IPS DF 4.7 (cell line): ENCODE data around the gene CPZ.

Experiments
- DNase-seq: peaks from one replicate; pipeline ENCODE4 v3.0.0-alpha.2; 2013; ENCODE audit warnings: low spot score; ENCODE audit errors: extremely low read depth

CPZ gene

DNA sequence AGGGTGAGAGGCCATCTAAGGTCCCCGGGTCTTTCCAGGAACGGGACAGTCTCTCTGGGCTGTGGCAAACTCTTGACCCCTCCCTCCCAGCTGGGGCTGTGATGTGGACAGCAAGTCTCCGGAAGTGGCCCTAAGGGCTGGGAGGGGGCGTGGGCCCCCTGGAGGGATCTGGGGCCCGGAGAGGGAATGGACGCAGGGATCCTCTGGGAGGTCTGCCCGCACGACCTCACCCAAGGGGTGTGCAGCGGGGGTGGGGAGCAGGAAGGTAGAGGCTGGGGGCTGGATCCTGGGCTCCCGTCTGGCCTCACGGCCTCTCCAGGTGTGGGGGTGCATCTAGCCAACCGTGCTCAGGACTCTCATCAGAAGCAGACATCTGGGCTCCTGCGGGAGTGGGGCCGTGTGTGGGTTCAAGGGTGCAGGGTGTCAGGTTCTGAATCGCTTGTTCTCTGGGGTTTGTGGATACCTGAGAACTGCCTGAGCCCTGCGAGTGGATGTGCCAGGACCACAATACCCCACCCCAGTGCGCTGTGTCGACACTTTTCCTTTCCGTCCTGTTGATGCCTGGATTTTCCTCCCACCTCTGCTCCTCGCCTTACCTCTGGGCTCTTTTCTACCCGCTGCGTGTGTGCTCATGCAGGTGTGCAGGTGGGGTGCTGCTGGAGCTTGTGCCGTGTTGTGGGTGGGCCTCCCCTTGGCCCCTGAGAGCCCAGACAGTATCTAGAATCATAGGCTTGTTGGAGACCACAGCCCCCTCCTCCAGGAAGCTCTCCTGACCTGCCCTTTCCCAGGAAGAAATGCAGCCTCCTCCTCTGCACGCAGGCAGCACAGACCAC lies 915 bp downstream of the CPZ start:
- no peak for DNase-seq

DNA sequence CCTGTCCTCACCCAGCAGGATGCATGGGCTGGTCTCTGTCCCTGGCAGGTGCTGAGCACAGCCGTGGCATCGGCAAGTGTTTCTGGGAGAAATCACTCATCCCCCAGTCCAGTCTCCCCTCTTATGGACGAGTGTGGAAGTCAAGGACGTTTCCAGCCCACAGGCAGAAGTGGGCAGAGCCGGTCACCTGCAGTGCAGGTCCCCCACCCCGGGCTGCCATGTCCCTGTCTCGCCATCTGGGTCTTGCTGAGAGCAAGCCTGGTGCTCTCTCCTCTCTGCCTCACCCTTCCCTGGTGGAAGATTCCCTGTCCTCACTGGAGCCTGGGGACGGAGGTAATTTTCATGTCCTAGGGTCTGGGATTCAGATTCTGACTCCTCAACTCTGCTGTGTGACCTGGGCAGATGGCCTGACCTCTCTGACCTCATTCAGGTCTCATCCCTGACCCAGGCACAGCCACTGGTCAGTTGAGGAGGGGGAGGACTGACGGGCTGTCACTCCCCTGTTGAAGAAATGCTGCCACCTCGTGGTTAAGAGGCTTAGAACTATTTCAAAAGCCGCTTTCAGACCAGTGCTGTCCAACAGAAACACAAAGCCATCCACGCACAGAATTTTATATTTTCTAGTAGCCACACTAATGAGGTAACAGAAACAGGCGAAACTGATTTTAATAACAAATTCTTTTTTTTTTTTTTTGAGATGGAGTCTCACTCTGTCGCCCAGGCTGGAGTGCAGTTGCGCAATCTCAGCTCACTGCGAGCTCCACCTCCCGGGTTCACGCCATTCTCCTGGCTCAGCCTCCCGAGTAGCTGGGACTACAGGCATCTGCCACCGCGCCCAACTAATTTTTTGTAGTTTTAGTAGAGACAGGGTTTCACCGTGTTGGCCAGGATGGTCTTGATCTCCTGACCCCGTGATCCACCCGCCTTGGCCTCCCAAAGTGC lies 1.8 kb downstream of the CPZ start:
- peak; percentile 60 for DNase-seq

DNA sequence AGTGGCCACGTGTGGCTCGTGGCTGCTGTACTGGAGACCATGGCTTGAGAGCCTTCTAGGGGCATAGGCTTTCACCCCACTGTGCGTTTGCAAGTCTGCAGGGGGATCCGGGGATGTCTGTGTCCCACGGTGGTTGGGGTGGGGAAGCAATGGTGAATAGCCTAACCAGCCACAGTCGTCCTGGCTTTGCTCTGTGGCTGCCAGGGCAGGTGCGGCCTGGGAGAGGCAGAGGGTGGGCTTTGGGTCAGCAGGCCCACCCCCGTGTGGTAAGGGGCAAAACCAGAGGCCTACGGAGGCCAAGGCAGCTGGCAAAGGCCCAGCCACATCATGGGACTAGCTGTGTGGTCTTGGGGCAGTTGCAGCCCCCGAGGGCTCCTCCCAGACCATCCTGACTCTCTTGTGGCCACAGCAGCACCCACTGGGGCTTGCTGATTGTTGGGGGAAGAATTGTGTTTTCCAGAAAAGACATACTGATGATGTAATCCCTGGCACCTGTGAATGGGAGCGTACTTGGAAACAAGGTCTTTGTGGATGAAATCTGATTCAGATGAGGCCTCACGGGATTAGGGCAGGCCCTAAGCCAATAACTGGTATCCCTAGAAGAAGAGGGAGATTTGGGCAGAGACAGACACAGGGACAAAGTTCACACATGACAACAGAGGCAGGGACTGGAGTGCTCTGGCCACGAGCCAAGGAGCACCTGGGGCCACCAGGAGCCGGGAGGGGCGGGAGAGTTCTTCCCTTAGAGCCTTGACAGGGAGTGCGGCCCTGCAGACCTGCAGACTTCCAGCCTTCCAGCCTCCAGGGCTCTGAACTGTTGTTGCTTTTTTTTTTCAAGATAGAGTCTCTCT lies 2.9 kb downstream of the CPZ start:
- DNase-seq = no peak

DNA sequence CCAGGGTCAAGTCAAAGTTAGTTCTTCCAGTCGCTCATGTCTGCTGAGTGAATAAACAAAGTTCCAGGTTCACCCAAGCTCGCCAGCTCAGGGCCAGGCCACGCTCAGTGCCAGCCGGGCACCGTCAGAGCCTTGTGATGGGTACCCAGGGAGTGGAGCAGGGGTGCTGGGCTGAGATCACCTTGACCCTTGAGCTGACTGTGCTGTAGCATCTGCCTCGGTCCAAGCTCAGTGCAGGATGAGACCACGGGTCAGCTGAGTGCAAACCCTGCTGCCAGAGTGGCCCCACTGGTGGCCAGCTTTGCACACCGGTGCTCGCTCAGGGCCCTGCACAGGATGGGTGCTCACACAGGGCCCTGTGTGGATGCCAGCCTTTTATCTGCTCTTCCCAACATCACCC lies 4.3 kb downstream of the CPZ start:
- no peak for DNase-seq

DNA sequence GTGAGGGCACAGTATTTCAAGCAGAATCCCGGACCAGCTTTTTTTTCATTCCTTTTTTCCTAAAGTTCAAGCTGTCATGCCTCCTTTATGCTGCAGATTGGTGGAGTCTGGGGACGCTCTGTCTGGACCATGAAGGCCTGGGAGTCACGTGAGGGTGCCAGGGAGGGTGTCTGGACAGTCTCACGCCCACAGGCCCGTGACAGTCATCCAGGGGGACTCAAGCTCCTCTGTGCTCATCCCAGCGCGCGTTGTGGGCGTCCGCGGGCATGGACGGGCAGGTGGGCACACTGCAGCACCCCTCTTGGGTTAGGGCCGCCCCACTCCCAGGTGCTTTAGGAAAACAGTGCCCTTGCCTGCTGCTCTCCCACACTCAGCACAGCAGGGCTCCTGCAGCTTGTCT lies 4.8 kb downstream of the CPZ start:
- DNase-seq = no peak

DNA sequence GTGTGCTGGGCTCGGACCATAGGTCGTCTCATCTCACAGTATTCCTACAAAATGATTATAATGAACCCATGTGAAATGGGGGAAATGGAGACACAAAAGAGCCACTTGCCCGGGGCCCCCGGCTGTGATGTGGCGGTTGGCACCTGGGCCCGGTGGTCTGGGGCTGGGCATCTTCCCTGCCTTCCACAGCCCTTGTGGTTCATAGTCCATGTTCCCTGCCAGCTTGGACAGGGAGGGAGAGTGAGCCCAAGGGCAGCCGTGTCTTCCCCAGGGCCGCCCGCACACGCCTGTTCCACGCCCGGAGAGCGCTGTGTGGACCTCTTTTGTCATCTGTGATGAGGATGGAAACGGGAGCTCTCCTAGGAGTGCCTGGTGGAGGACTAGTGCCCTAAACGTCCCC lies 5.2 kb downstream of the CPZ start:
- no peak for DNase-seq

DNA sequence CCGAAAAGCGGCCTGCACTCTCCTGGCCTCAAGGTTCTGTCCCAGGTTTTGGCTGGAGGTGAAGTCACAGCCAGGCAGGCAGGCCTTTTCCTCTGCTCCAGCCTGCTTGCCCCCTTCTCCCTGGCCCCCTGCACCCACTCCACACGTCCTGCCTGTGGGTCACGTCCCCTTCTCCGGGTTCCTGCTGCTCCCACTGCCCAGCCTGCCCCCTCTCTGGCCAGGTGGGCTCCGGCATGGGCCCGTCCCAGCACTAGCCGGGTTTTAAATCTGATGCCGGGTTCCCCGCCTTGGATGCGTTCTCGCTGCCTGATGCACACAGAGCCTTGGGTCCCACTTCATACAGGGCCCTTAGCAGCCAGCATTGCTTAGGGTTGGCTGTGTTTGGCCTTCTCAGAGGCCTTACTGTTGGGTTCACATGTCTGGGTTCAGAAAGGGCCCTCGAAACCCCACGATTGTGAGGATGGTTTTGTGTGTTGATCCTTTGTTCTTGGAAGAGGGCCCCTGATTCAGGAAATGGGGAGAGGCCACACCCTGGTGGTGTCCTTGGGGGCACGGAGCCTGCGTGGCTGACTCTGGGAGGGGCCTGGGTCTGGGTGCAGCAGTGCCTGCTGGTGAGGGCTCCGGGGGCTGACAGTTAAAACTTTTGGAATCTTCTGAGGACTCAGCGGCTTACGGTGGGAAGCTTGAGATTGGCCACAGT lies 6.0 kb downstream of the CPZ start:
- DNase-seq = no peak

DNA sequence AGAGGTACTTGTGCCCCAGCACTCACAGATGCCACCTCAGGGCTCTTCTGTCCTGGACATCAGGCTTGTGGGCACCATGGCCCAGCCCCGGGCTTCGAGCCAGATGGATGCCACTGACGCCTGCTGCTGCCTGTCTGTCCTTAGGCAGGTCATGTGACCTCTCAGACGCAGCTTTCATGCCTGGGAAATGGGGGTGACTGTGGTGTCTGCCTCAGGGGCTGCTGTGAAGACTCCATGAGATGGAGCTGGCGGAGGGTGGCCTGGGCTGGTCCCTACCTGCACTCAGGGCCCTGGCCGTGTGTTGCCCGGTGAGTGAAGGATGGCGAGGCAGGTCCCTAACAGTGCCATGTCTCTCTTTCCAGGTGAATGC lies 6.5 kb downstream of the CPZ start:
- DNase-seq = no peak

DNA sequence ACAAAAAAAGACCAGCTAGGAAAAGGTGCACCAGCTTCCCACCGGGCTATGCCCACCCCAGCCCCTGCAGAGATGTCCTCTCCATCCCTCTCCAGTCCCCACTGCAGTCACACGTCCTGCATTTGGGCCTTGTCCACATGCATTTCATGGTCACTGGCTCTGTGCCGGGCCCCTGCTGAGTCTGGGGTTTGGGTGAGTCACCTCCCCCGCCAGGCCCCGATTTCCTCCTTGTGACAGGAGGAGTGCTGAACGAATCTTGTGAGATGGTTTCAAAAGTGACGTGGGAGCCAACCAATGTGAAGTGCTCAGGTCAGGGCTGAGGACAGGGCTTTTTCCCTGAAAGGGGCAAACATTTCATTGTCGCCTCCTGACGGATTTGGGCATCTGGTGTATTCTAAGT lies 7.1 kb downstream of the CPZ start:
- no peak for DNase-seq

DNA sequence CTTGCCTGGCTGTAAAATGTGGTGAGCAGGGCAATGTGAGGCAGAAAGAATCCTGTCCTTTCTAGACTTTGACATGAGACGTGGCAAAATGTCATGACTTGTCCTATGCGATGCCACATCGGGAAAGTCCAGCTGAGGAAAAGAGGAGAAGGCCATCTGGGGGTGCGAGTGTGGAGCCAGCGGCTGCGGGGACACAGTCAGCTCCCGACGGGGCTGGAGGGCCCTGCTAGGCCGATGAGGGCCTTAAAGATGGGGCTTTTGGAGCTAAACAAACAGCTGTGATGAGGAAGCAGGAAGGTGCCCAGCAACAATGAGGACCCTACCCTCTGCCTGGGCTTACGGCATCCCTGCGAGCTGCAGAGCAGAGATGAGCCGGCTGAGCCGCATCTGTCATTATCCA lies 7.7 kb downstream of the CPZ start:
- DNase-seq = no peak

DNA sequence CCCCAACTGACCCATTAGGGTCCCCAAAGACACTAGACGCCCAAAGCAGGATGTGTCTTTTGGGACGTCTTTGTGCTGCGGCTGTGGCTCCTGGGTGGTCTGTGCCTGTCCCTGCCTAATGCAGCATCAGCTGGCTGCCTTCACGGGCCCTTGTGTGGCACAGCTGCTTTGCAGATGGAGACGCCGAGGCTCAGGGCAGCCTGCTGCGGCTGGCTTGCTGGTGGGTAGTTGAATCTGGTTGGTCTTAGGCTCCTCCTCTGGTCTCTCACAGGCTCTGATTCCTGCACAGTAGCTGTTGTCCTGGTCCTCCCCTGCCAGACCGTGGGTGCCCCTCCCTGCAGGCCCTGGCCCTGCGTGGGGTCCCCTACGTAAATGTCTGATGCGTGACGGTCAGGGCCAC lies 8.1 kb downstream of the CPZ start:
- no peak for DNase-seq

DNA sequence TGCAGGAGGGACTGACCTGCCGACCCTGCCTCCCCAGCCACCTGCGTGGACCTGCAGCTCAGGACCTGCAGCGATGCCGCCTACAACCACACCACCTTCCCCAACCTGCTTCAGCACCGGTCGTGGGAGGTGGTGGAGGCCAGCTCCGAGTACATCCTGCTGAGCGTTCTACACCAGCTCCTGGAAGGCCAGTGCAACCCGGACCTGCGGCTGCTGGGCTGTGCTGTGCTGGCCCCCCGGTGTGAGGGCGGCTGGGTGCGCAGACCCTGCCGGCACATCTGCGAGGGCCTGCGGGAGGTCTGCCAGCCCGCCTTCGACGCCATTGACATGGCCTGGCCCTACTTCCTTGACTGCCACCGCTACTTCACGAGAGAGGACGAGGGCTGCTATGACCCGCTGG lies 8.5 kb downstream of the CPZ start:
- DNase-seq = no peak

DNA sequence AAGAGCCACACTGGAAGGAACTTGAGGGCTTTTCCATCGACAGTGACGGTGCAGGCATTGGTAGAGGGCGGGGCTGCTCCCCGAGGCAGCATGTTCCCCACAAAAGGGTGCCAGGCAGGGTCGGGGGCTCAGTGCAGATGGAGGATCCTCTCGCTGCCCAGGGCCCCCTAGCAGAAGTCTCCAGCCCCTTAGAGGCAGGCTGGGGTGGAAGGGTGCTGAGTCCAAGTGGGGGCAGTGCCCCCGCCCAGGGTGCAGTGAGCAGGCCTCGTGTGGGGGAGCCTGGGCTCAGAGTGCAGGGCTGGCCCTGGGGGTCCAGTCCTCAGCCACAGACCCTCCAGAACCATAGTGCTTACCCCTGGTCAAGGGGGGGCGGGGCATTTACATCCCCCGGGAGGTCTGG lies 9.0 kb downstream of the CPZ start:
- DNase-seq = no peak

DNA sequence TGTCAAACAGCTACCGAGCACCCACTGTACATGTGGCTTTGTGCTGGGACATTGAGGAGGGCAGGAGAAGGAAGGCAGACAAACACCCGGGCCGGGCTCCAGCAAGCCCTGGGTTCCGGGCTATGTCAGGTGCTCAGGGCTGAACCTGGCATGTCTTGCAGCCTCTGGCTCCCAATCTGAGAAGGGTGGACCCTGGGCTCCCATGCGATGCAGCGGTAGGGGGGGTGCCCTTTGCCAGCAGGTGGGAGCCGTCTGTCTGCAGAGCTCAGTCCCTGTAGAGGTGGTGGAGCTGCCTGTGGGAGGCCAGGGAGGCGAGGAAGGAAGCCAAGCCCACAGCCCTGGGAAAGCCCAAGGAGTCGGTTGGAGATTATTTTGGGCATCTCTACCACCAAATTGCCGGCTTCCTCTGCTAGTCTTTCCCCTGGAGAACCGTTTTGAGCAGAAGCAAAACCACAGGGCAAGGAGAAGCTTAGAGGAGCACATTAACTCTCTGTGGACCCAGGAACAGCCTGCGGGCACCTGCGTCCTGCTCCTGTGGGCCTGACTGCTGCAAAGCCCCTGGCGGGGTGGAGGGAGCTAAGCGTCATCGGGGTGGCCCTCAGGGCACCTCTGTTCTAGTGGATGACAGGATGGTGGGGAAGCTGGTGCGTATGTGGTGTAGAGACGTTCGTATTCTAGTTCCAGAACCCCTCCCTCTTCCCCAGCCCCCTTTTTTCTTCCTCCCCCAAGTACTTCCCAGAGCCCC lies 10.3 kb downstream of the CPZ start:
- no peak for DNase-seq

DNA sequence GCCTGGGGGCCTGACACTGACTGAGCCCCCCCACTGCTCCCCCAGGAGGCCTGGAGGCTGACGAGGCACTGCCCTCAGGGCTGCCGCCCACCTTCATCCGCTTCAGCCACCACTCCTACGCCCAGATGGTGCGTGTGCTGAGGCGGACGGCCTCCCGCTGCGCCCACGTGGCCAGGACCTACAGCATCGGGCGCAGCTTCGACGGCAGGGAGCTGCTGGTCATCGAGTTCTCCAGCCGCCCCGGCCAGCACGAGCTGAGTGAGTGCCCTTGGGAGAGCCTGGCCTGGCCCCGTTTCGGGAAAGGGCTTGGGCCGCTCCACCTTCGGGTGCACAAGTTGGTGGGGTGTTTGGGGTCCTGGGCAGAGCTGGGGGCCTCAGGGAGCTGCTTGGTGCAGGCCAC lies 11.4 kb downstream of the CPZ start:
- no peak for DNase-seq

DNA sequence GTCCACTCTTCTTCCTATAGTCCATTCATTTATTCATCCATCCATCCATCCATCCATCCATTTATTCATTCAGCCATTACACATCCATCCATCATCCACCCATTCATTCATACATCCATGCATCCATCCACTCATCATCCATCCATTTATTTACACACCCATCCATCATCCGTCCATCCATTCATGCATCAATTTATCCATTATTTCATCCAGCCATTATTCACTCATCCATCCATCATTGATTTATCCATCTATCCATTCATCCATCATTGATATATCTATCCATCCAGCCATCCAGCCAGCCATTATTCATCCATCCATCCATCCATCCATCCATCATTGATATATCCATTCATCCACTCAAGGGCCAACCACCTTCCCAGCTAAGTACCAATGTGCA lies 12.7 kb downstream of the CPZ start:
- DNase-seq = no peak

DNA sequence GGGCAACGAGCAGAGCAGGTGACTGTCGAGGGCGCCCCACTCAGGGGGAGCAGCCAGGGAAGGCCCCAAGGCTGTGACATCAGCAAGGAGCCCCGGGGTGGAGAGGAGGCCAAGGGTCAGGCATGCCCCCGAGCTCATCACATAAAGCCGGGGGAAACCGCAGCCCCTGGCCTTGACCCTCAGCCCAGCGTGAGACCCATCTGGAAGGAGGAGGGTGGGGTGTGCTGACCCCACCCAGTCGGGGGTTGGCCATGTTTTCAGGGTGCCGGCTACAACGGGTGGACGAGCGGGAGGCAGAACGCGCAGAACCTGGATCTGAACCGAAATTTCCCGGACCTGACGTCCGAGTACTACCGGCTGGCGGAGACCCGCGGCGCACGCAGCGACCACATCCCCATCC lies 13.9 kb downstream of the CPZ start:
- DNase-seq = no peak

DNA sequence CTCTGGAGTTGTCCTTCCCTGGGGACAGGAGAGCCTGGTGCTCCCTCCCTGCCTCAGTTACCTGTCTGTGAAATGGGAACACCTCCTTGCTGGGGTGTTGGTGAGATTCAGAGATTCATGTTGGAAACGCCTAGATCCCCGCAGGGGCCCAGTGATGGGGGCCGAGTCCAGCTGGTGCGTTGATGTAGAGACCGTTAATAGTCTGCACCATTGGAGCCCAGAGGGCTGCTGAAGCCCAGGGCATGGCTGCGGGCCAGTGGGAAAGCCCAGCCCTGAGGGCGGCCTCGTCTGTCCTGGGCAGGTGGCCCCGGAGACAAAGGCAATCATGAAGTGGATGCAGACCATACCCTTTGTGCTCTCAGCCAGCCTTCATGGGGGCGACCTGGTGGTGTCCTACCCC lies 14.4 kb downstream of the CPZ start:
- DNase-seq = no peak

DNA sequence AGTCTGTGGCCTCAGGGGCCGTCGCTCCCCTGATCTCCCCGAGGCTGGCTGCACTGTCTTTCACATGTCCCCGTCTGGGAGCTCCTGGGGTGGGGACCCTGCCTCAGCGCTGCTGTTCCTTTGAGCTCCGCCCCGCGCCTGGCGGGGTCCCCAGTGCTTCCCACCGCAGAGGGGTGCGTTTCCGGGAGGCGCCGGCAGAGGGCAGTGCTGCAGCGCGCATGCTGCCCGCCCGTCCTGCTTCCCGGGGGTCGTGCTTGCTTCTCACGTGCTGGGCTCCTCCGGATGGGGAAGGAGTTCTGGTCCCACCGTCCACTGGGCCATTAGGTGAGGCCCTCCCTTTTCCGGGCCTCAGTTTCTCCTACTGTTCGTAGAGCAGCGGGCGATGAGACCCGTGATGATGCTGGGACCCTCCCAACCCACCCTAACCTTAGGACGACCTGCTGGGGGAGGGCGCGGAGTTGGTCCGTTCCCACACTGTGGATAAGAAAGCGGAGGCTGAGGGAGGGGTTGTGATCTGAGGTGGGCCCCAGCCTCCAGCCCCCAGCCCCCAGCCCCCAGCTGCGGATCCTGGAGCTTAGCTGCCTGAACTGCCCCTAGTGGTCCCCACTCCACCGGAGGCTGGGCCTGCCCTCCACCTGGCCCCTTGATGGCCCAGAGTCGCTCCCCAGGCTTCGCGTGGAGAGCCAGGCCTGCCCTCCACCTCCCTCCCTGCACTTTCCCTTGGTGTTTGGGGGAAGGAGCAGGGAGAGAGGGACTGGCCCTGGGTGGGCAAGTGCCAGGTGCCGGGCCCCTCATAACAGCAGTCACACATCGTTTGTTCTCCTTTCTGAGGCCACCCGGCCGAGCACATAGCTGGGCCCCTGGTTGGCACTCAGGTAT lies 15.3 kb downstream of the CPZ start:
- DNase-seq = no peak
